Fibroblast of pulmonary artery (primary cell): ENCODE data around the gene MB.
A peak's percentile ranks its signal among the peaks of the same experiment; 100 is the strongest.
"Not testable (repeated sequence)": the region's sequence is repeated elsewhere in the genome, so short reads cannot be mapped to it uniquely, and the experiment has no call there.

Source experiments
- DNase-seq: peaks from one replicate; pipeline ENCODE4 v3.0.0-alpha.2; 2010; ENCODE audit warnings: low read depth
- H3K4me3 ChIP-seq: replicated peaks from 2 replicates; pipeline ENCODE4 v1.5.1; 2011; ENCODE audit warnings: low read depth, mild to moderate bottlenecking, control low read depth, low read length, moderate library complexity
- CTCF ChIP-seq: IDR thresholded peaks from 2 replicates; pipeline ENCODE4 v1.5.1; 2011; ENCODE audit warnings: mild to moderate bottlenecking, control low read depth, low read length, inconsistent platforms; ENCODE audit errors: missing control alignments

The MB gene

GRCh38 chr22:35624547-35624946 lies 7.4 kb upstream of the MB start:
- no peak for DNase-seq
- H3K4me3 ChIP-seq: no peak overlapping the region
- no peak for TF ChIP-seq CTCF

DNA sequence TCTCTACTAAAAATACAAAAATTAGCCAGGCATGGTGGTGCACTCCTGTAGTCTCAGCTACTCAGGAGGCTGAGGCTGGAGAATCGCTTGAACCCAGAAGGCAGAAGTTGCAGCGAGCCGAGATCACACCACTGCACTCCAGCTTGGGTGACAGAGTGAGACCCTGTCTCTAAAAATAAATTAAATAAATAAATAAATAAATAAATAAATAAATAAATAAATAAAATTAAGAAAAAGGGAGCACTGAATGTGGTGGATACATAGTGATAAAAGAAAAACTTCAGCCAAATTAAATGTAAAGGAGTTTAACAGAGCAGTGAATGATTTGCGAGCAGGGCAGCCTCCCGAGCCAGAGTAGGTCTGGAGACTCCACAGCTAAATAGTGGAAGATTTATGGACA lies 6.8 kb upstream of the MB start:
- not testable (repeated sequence) for H3K4me3 ChIP-seq, DNase-seq

DNA sequence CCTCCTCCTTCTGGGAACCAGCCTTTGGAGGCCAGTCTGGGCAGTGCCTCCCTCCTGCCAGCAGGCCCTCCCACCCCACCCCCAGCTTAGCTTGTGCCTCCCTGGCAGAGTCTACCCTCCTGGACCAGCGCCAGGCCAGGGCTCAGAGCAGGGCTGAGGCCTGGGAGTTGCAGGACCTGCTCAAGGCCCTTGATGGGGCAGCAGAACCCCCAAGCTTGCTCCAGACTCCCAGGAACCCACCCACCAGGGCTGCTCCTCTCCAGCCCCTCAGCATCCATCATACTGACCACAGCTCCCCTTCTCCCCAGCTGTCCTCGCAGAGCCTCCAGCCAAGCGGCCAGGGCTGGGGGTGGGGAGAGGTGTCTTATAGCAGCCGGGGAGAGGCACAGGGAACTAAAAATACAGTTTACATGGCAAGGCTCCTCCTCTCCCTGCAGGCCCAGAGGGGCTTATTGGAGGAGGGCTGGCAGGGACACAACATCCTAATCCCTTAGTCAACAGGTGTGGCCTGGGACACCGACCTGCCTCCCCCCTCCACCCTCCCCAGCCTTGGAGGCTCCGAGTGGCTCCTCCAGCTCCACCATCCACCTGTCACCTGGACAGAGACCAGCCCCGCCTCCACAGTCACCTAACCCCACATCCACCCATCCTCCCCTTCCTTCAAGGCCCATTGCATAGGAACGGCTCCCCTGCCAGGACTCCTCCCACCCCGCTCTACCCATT lies 5.2 kb upstream of the MB start:
- H3K4me3 ChIP-seq: no peak overlapping the region
- no peak for DNase-seq
- no peak for TF ChIP-seq CTCF

DNA sequence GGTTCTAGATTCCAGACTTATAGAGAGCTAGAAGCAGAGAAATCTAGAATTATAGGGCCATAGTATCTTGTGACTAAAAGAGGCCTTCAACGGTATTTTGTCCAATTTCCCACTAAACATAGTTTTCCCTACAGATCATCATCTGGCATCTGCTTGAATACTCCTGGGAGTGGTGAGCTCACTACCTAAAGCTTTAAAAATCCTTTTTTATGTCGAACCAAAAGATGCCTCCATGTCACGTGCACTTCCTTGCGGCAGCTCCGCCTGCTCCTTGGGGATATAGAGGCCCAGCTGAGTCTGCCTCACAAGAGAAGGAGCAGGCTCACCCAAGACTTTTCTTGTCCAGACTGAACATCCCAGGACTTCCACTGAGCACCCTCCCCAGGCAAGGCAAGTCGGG lies 4.3 kb upstream of the MB start:
- no peak for TF ChIP-seq CTCF
- no peak overlapping the region for H3K4me3 ChIP-seq
- DNase-seq: no peak

DNA sequence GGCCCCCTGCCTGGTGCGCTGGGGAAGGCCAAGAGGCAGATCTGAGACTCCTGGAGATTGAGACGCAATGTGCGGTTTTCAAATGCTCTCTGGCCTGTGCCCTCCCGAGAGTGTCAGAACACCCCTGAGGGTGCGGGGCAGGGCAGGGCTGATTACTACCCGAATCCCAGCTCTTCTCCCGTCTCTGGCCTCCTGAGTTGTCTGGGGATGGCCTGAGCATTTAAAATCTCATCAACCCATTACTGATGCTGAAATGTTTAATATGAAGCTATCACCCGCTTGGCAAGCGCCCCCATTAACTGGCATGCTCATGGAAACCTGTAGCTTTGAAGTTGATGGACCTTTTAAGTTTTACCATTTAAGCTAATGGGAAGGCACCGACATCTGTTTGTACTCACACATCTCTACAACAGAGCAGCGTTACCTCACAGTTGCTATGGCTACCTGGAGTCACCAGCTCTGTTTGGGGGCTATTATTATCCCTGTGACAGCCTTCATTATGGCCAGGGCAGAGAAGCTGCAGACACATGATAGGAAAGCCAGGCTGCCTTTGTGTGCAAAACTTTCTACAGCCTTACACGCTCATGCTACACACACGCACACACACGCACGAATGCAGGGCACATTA lies 3.6 kb upstream of the MB start:
- H3K4me3 ChIP-seq: no peak overlapping the region
- no peak for TF ChIP-seq CTCF
- DNase-seq: peak; percentile 34

GRCh38 chr22:35619336-35620094 lies 2.4 kb upstream of the MB start:
- no peak for TF ChIP-seq CTCF
- no peak overlapping the region for H3K4me3 ChIP-seq

DNA sequence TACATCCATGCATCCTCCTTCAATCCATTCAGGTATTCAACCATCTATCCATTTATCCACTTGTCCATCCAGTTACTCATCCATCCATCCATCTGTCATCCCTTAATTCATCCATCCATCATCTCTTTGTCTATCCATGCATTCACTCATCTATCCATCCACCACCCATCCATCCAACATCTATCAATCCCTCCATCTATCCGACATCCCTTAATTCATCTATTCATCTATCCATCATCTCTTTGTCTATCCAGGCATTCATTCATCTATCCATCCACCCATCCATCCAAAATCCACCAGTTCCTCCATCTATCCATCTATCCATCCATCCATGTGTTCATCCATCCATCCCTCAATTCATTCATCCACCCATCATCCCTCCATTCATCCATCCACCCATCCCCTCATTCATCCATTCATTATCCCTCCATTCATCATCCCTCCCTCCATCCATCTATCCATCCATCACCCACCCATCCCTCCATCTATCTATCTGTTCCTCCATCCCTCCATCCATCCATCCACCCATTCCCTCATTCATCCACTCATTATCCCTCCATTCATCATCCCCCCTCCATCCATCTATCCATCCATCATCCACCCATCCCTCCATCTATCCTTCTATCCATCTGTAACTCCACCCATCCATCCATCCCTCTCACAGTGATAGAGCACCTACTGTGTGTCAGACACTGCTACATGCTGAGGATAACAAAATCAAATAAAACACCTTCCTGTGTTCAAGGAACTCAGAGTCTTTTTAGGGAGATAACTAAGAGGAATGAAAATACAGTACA lies 1.5 kb upstream of the MB start:
- no peak for TF ChIP-seq CTCF
- H3K4me3 ChIP-seq: no peak overlapping the region
- DNase-seq: no peak

More at GRCh38 chr22:35619336-35620094, 2.4 kb upstream of the MB start:
- DNase-seq: no peak
